ACC112 (cell line): ENCODE results near the gene PDP2.

Experiments
- H2AFZ ChIP-seq: fragments of 200-600 bp; sonication (generic); one replicate; pipeline ENCODE4 v1.6.0; 2017; ENCODE audit warnings: antibody characterized with exemption, low read length; ENCODE audit not compliant: unreplicated experiment
- H3K27ac ChIP-seq: fragments of 200-600 bp; sonication (generic); 2 replicates; pipeline ENCODE4 v1.5.1; 2014; ENCODE audit warnings: low read depth, mild to moderate bottlenecking, antibody characterized with exemption, low read length, moderate library complexity
- H3K27me3 ChIP-seq: fragments of 200-600 bp; sonication (generic); 2 replicates; pipeline ENCODE4 v1.6.1; 2014; ENCODE audit warnings: mild to moderate bottlenecking, antibody characterized with exemption, low read length, moderate library complexity, mixed read lengths; ENCODE audit not compliant: insufficient read depth
- H3K36me3 ChIP-seq: fragments of 200-600 bp; sonication (generic); 2 replicates; pipeline ENCODE4 v1.6.1; 2016; ENCODE audit warnings: mild to moderate bottlenecking, antibody characterized with exemption, low read length, moderate library complexity, mixed read lengths; ENCODE audit not compliant: insufficient read depth
- H3K4me1 ChIP-seq: fragments of 200-600 bp; sonication (generic); one replicate; pipeline ENCODE4 v1.6.1; 2016; ENCODE audit warnings: low read length, mixed read lengths; ENCODE audit not compliant: insufficient read depth, unreplicated experiment, control insufficient read depth
- H3K4me3 ChIP-seq: fragments of 200-600 bp; sonication (generic); 2 replicates; pipeline ENCODE4 v1.5.1; 2014; ENCODE audit warnings: mild to moderate bottlenecking, low read depth, low read length
- H3K79me2 ChIP-seq: fragments of 200-600 bp; sonication (generic); one replicate; pipeline ENCODE4 v1.6.0; 2016; ENCODE audit warnings: low read length; ENCODE audit not compliant: control insufficient read depth, unreplicated experiment, insufficient read depth

PDP2 gene

GRCh38 chr16:66911801-66912200 is 31.5 kb downstream of the PDP2 start:
- H3K4me1 ChIP-seq = peaks cover 5% of the 10 kb centered on the region
- no peaks in the 10 kb centered on the region for H3K79me2 ChIP-seq
- no peak overlapping the region for H3K4me3 ChIP-seq
- no peak overlapping the region for H3K27ac ChIP-seq
- H3K27me3 ChIP-seq = no peaks in the 10 kb centered on the region
- no peaks in the 10 kb centered on the region for H3K36me3 ChIP-seq
- no peak overlapping the region for H2AFZ ChIP-seq

GRCh38 chr16:66913081-66913480 is 32.8 kb downstream of the PDP2 start:
- Histone ChIP-seq H3K4me3 (no peak overlapping the region), H3K4me1 (peaks cover 5% of the 10 kb centered on the region), H3K36me3 (no peaks in the 10 kb centered on the region), H3K79me2 (no peaks in the 10 kb centered on the region), H3K27me3 (no peaks in the 10 kb centered on the region), H3K27ac (no peak overlapping the region), H2AFZ (no peak overlapping the region)

- Histone ChIP-seq H3K4me3 (no peak overlapping the region), H3K27ac (no peak overlapping the region), H3K27me3 (no peaks in the 10 kb centered on the region), H3K4me1 (peaks cover 5% of the 10 kb centered on the region), H2AFZ (no peak overlapping the region), H3K36me3 (no peaks in the 10 kb centered on the region), H3K79me2 (no peaks in the 10 kb centered on the region)
Observed at GRCh38 chr16:66913711-66914110, 33.4 kb downstream of the PDP2 start.

- H3K27me3 ChIP-seq = peaks cover 4% of the 10 kb centered on the region; the same call in 1 of the 2 replicates
- H3K36me3 ChIP-seq = no peaks in the 10 kb centered on the region
- no peak overlapping the region for H3K4me3 ChIP-seq
- no peaks in the 10 kb centered on the region for H3K79me2 ChIP-seq
- H2AFZ ChIP-seq = no peak overlapping the region
- H3K27ac ChIP-seq = no peak overlapping the region
- peaks cover 5% of the 10 kb centered on the region for H3K4me1 ChIP-seq
Observed at GRCh38 chr16:66914541-66914940, 34.2 kb downstream of the PDP2 start.

- Histone ChIP-seq H3K36me3 (no peaks in the 10 kb centered on the region), H3K4me1 (peaks cover 5% of the 10 kb centered on the region), H3K27me3 (peaks cover 8% of the 10 kb centered on the region), H3K27ac (no peak overlapping the region), H3K4me3 (no peak overlapping the region), H2AFZ (no peak overlapping the region), H3K79me2 (no peaks in the 10 kb centered on the region)
Observed at GRCh38 chr16:66915041-66915440, 34.7 kb downstream of the PDP2 start.

GRCh38 chr16:66916518-66916917 is 36.2 kb downstream of the PDP2 start:
- Histone ChIP-seq H3K36me3 (no peaks in the 10 kb centered on the region), H3K27me3 (peaks cover 15% of the 10 kb centered on the region), H2AFZ (no peak overlapping the region), H3K27ac (no peak overlapping the region), H3K4me1 (peaks cover under 1% of the 10 kb centered on the region), H3K79me2 (no peaks in the 10 kb centered on the region), H3K4me3 (no peak overlapping the region)

GRCh38 chr16:66917741-66918140 is 37.4 kb downstream of the PDP2 start:
- Histone ChIP-seq H3K4me1 (peaks cover 1% of the 10 kb centered on the region), H3K36me3 (no peaks in the 10 kb centered on the region)

GRCh38 chr16:66918355-66918754 is 38.0 kb downstream of the PDP2 start:
- peaks cover 15% of the 10 kb centered on the region for H3K27me3 ChIP-seq
- H3K4me3 ChIP-seq = no peak overlapping the region
- H2AFZ ChIP-seq = no peak overlapping the region
- H3K79me2 ChIP-seq = no peaks in the 10 kb centered on the region
- no peak overlapping the region for H3K27ac ChIP-seq
- peaks cover 7% of the 10 kb centered on the region for H3K4me1 ChIP-seq
- H3K36me3 ChIP-seq = no peaks in the 10 kb centered on the region

More at GRCh38 chr16:66917741-66918140, 37.4 kb downstream of the PDP2 start:
- Histone ChIP-seq H2AFZ (no peak overlapping the region), H3K4me3 (no peak overlapping the region), H3K27ac (no peak overlapping the region), H3K27me3 (peaks cover 15% of the 10 kb centered on the region), H3K79me2 (no peaks in the 10 kb centered on the region)

GRCh38 chr16:66918803-66919568 is 38.7 kb downstream of the PDP2 start, which contains the start of gene CDH16:
Gene CDH16, minus strand, starts transcription at chr16:66918885. Its CDS starts 820 bp downstream, at chr16:66918065.
- Histone ChIP-seq H3K79me2 (no peaks in the 10 kb centered on the region), H3K27ac (no peak within 1 kb of the TSS), H3K27me3 (peaks cover 15% of the 10 kb centered on the region), H2AFZ (no peak within 1 kb of the TSS), H3K4me3 (no peak within 1 kb of the TSS), H3K4me1 (peaks cover 14% of the 10 kb centered on the region), H3K36me3 (no peaks in the 10 kb centered on the region)

GRCh38 chr16:66919569-66920298 is 39.4 kb downstream of the PDP2 start:
- Histone ChIP-seq H3K79me2 (no peaks in the 10 kb centered on the region), H3K36me3 (no peaks in the 10 kb centered on the region), H3K4me1 (peaks cover 14% of the 10 kb centered on the region), H3K4me3 (no peak overlapping the region), H2AFZ (no peak overlapping the region), H3K27ac (no peak overlapping the region), H3K27me3 (peaks cover 17% of the 10 kb centered on the region)

GRCh38 chr16:66920299-66920590 is 39.9 kb downstream of the PDP2 start:
- H2AFZ ChIP-seq = no peak overlapping the region
- no peak overlapping the region for H3K4me3 ChIP-seq
- no peaks in the 10 kb centered on the region for H3K79me2 ChIP-seq
- peaks cover 21% of the 10 kb centered on the region for H3K27me3 ChIP-seq
- no peaks in the 10 kb centered on the region for H3K36me3 ChIP-seq
- no peak overlapping the region for H3K27ac ChIP-seq
- peaks cover 14% of the 10 kb centered on the region for H3K4me1 ChIP-seq
